ENCODE measurements around the gene CACNA2D2.
A peak's percentile ranks its signal among the peaks of the same experiment; 100 is the strongest.

GRCh38 chr3:50345586-50346234 lies 157.7 kb downstream of the CACNA2D2 start, which contains the start of gene ZMYND10:
- TF ChIP-seq CTCF (IDR thresholded peaks at IDR 0.05) (no peak), POLR2AphosphoS5 (IDR thresholded peaks at IDR 0.05) (peak; percentile 27)

All from prostate gland (tissue), 2 donors.